ENCODE measurements around the gene ENDOD1. TPM values are rescaled to one million over a fixed set of nuclear protein-coding genes. Genes with fewer than 3 reads are reported as not detected.
A peak's percentile ranks its signal among the peaks of the same experiment; 100 is the strongest.

ENDOD1 gene
- total RNA-seq, 1 experiment from 2014 or later, result 3.3 TPM

DNA sequence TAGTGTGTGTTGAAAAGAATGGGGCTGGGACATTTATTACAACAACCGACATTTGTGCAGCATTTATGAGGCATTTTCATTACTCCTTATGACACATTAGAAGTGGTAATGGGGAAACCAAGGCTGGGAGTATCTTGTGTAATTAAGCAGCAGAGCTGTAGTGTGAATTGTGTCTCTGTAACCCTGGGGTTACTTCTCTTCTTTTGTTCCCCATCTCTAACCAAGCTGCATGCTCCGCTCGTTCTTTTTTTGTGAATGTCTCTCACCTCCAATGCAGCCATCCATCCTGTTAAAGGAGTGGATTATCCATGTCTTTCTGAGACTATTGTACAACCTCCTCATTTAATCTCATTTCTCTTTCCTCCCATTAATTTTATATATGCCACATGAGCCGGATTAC is 65.7 kb downstream of the ENDOD1 start (continued):
- TF ChIP-seq NR1H2 (CRISPR knock-in tag; IDR thresholded peaks at IDR 0.05) (no peak), SOX15 (CRISPR knock-in tag; IDR thresholded peaks at IDR 0.05) (no peak), NFE2L1 (CRISPR knock-in tag; IDR thresholded peaks at IDR 0.05) (no peak)
- TF ChIP-seq, protein P1, sequence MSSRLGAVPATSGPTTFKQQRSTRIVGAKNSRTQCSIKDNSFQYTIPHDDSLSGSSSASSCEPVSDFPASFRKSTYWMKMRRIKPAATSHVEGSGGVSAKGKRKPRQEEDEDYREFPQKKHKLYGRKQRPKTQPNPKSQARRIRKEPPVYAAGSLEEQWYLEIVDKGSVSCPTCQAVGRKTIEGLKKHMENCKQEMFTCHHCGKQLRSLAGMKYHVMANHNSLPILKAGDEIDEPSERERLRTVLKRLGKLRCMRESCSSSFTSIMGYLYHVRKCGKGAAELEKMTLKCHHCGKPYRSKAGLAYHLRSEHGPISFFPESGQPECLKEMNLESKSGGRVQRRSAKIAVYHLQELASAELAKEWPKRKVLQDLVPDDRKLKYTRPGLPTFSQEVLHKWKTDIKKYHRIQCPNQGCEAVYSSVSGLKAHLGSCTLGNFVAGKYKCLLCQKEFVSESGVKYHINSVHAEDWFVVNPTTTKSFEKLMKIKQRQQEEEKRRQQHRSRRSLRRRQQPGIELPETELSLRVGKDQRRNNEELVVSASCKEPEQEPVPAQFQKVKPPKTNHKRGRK (CRISPR knock-in tag; IDR thresholded peaks at IDR 0.05; ENCODE audit: borderline replicate concordance), result no peak
- TF ChIP-seq, protein P2, sequence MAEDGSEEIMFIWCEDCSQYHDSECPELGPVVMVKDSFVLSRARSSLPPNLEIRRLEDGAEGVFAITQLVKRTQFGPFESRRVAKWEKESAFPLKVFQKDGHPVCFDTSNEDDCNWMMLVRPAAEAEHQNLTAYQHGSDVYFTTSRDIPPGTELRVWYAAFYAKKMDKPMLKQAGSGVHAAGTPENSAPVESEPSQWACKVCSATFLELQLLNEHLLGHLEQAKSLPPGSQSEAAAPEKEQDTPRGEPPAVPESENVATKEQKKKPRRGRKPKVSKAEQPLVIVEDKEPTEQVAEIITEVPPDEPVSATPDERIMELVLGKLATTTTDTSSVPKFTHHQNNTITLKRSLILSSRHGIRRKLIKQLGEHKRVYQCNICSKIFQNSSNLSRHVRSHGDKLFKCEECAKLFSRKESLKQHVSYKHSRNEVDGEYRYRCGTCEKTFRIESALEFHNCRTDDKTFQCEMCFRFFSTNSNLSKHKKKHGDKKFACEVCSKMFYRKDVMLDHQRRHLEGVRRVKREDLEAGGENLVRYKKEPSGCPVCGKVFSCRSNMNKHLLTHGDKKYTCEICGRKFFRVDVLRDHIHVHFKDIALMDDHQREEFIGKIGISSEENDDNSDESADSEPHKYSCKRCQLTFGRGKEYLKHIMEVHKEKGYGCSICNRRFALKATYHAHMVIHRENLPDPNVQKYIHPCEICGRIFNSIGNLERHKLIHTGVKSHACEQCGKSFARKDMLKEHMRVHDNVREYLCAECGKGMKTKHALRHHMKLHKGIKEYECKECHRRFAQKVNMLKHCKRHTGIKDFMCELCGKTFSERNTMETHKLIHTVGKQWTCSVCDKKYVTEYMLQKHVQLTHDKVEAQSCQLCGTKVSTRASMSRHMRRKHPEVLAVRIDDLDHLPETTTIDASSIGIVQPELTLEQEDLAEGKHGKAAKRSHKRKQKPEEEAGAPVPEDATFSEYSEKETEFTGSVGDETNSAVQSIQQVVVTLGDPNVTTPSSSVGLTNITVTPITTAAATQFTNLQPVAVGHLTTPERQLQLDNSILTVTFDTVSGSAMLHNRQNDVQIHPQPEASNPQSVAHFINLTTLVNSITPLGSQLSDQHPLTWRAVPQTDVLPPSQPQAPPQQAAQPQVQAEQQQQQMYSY (CRISPR knock-in tag; IDR thresholded peaks at IDR 0.05), result no peak
- TF ChIP-seq, protein P3, sequence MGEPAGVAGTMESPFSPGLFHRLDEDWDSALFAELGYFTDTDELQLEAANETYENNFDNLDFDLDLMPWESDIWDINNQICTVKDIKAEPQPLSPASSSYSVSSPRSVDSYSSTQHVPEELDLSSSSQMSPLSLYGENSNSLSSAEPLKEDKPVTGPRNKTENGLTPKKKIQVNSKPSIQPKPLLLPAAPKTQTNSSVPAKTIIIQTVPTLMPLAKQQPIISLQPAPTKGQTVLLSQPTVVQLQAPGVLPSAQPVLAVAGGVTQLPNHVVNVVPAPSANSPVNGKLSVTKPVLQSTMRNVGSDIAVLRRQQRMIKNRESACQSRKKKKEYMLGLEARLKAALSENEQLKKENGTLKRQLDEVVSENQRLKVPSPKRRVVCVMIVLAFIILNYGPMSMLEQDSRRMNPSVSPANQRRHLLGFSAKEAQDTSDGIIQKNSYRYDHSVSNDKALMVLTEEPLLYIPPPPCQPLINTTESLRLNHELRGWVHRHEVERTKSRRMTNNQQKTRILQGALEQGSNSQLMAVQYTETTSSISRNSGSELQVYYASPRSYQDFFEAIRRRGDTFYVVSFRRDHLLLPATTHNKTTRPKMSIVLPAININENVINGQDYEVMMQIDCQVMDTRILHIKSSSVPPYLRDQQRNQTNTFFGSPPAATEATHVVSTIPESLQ (CRISPR knock-in tag; IDR thresholded peaks at IDR 0.05), result no peak

DNA sequence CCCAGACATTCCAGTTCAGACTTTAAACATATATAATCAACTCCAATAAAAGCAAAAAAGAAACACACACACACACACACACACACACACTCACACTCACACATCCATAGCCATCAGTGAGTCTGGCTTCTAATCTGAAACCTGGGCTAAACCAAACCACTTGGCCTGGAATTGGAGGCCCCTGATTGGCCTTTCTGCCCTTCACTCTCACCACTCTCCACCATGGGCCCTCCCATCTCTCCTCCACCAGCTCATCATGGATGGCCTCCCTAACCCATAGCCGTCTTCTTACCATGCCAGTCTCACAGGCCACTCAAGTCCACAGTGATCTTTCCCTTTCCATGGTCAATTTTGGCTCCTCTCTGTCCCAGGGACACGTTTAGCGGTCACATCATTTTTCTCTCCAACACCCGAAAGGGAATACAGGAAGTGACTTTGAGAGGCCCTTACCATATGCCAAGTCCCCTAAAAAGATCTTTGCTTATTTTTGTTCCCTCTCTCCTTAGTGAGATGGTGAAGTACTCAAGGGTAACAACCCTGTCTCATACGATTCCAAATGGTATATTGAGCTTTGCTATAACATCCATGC is 66.6 kb downstream of the ENDOD1 start:
- H3K27ac Mint-ChIP-seq, result no peak overlapping the region
- H3K36me3 Mint-ChIP-seq, result peaks cover 8% of the 10 kb centered on the region; the same call in 1 of the 2 replicates
- DNase-seq (ENCODE audit: low spot score) (peak; percentile 32), ATAC-seq (0 out of 2 replicates have a peak, but pooled peaks have one; percentile 5)
- peaks cover 10% of the 10 kb centered on the region for H3K9me3 Mint-ChIP-seq
- peaks cover 20% of the 10 kb centered on the region for H3K4me1 Mint-ChIP-seq
- no peak overlapping the region for H3K4me3 Mint-ChIP-seq
- peaks cover 2% of the 10 kb centered on the region; the same call in 1 of the 2 replicates for H3K27me3 Mint-ChIP-seq (ENCODE audit: low read depth)
- ChIA-PET CTCF (interaction anchor here (1.9 to 6.3 kb wide), 3 partner anchors 150 to 582 kb away, joined by 4 to 143 read pairs (median 10); no protein-coding TSS in a partner anchor), POLR2A (no interaction called here)
- TF ChIP-seq, protein P4, sequence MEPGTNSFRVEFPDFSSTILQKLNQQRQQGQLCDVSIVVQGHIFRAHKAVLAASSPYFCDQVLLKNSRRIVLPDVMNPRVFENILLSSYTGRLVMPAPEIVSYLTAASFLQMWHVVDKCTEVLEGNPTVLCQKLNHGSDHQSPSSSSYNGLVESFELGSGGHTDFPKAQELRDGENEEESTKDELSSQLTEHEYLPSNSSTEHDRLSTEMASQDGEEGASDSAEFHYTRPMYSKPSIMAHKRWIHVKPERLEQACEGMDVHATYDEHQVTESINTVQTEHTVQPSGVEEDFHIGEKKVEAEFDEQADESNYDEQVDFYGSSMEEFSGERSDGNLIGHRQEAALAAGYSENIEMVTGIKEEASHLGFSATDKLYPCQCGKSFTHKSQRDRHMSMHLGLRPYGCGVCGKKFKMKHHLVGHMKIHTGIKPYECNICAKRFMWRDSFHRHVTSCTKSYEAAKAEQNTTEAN (CRISPR knock-in tag; IDR thresholded peaks at IDR 0.05), result no peak
- no peak for TF ChIP-seq SMAD3 (CRISPR knock-in tag; IDR thresholded peaks at IDR 0.05; ENCODE audit: borderline replicate concordance)
- no peak for TF ChIP-seq ZBTB21 (CRISPR knock-in tag; IDR thresholded peaks at IDR 0.05; ENCODE audit: borderline replicate concordance)
- no peak for TF ChIP-seq MXD4 (CRISPR knock-in tag; IDR thresholded peaks at IDR 0.05; ENCODE audit: borderline replicate concordance)
- TF ChIP-seq GRHL2 (CRISPR knock-in tag; IDR thresholded peaks at IDR 0.05; ENCODE audit: insufficient replicate concordance, severe bottlenecking), result no peak
- no peak for TF ChIP-seq RELA (CRISPR knock-in tag; IDR thresholded peaks at IDR 0.05; ENCODE audit: borderline replicate concordance)
- TF ChIP-seq, protein P5, sequence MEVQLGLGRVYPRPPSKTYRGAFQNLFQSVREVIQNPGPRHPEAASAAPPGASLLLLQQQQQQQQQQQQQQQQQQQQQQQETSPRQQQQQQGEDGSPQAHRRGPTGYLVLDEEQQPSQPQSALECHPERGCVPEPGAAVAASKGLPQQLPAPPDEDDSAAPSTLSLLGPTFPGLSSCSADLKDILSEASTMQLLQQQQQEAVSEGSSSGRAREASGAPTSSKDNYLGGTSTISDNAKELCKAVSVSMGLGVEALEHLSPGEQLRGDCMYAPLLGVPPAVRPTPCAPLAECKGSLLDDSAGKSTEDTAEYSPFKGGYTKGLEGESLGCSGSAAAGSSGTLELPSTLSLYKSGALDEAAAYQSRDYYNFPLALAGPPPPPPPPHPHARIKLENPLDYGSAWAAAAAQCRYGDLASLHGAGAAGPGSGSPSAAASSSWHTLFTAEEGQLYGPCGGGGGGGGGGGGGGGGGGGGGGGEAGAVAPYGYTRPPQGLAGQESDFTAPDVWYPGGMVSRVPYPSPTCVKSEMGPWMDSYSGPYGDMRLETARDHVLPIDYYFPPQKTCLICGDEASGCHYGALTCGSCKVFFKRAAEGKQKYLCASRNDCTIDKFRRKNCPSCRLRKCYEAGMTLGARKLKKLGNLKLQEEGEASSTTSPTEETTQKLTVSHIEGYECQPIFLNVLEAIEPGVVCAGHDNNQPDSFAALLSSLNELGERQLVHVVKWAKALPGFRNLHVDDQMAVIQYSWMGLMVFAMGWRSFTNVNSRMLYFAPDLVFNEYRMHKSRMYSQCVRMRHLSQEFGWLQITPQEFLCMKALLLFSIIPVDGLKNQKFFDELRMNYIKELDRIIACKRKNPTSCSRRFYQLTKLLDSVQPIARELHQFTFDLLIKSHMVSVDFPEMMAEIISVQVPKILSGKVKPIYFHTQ (CRISPR knock-in tag; IDR thresholded peaks at IDR 0.05), result no peak
- TF ChIP-seq, protein P6, sequence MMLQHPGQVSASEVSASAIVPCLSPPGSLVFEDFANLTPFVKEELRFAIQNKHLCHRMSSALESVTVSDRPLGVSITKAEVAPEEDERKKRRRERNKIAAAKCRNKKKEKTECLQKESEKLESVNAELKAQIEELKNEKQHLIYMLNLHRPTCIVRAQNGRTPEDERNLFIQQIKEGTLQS (CRISPR knock-in tag; conservative IDR thresholded peaks at IDR 0.05), result no peak
- TF ChIP-seq, protein P7, sequence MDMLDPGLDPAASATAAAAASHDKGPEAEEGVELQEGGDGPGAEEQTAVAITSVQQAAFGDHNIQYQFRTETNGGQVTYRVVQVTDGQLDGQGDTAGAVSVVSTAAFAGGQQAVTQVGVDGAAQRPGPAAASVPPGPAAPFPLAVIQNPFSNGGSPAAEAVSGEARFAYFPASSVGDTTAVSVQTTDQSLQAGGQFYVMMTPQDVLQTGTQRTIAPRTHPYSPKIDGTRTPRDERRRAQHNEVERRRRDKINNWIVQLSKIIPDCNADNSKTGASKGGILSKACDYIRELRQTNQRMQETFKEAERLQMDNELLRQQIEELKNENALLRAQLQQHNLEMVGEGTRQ (CRISPR knock-in tag; IDR thresholded peaks at IDR 0.05), result no peak
- no peak for TF ChIP-seq NR3C1 (CRISPR knock-in tag; conservative IDR thresholded peaks at IDR 0.05; ENCODE audit: low read depth)

Measured in WTC11 (cell line).